WTC11 (cell line): ENCODE measurements around the gene SNRNP35.
"Not testable (repeated sequence)": the region's sequence is repeated elsewhere in the genome, so short reads cannot be mapped to it uniquely, and the experiment has no call there.

Source experiments
- ATF1 ChIP-seq: sonication (generic); formaldehyde crosslinking; IDR thresholded peaks from 2 replicates; pipeline ENCODE4 v1.8.1; 2023; ENCODE audit warnings: mild to moderate bottlenecking, moderate library complexity, missing genetic modification reagents
- FOXK1 ChIP-seq: sonication (generic); formaldehyde crosslinking; IDR thresholded peaks from 2 replicates; pipeline ENCODE4 v1.8.0; 2022; ENCODE audit warnings: mild to moderate bottlenecking, moderate library complexity, missing genetic modification reagents
- JUN ChIP-seq: sonication (generic); formaldehyde crosslinking; IDR thresholded peaks from 2 replicates; pipeline ENCODE4 v1.8.0; 2023; ENCODE audit warnings: mild to moderate bottlenecking, missing genetic modification reagents
- TEAD1 ChIP-seq: sonication (generic); formaldehyde crosslinking; IDR thresholded peaks from 2 replicates; pipeline ENCODE4 v1.8.0; 2022; ENCODE audit warnings: mild to moderate bottlenecking, missing genetic modification reagents
- TF ChIP-seq, protein P1 (sequence below): fragments of 200-600 bp; IDR thresholded peaks from 2 replicates; pipeline ENCODE4 v1.8.0; 2022; ENCODE audit warnings: antibody characterized with exemption
- TF ChIP-seq, protein P2 (sequence below): sonication (generic); formaldehyde crosslinking; IDR thresholded peaks from 2 replicates; pipeline ENCODE4 v1.8.1; 2022; ENCODE audit warnings: missing genetic modification reagents, borderline replicate concordance
- TF ChIP-seq, protein P3 (sequence below): sonication (generic); formaldehyde crosslinking; IDR thresholded peaks from 2 replicates; pipeline ENCODE4 v1.8.0; 2022; ENCODE audit warnings: mild to moderate bottlenecking, missing genetic modification reagents
- TF ChIP-seq, protein P4 (sequence below): sonication (generic); formaldehyde crosslinking; IDR thresholded peaks from 2 replicates; pipeline ENCODE4 v1.8.1; 2022; ENCODE audit warnings: mild to moderate bottlenecking, missing genetic modification reagents, moderate library complexity, borderline replicate concordance
- TF ChIP-seq, protein P5 (sequence below): sonication (generic); formaldehyde crosslinking; IDR thresholded peaks from 2 replicates; pipeline ENCODE4 v1.8.0; 2023; ENCODE audit warnings: missing genetic modification reagents
- TF ChIP-seq, protein P6 (sequence below): sonication (generic); formaldehyde crosslinking; conservative IDR thresholded peaks from 2 replicates; pipeline ENCODE4 v1.8.1; 2022; ENCODE audit warnings: mild to moderate bottlenecking, missing genetic modification reagents
- TF ChIP-seq, protein P7 (sequence below): sonication (generic); formaldehyde crosslinking; IDR thresholded peaks from 2 replicates; pipeline ENCODE4 v1.8.0; 2022; ENCODE audit warnings: mild to moderate bottlenecking, missing genetic modification reagents
- TF ChIP-seq, protein P8 (sequence below): sonication (generic); formaldehyde crosslinking; IDR thresholded peaks from 2 replicates; pipeline ENCODE4 v1.8.0; 2023; ENCODE audit warnings: mild to moderate bottlenecking, missing genetic modification reagents
- TF ChIP-seq, protein P9 (sequence below): sonication (generic); formaldehyde crosslinking; IDR thresholded peaks from 2 replicates; pipeline ENCODE4 v1.8.1; 2023; ENCODE audit warnings: mild to moderate bottlenecking, missing genetic modification reagents, borderline replicate concordance
- TF ChIP-seq, protein P10 (sequence below): sonication (generic); formaldehyde crosslinking; IDR thresholded peaks from 2 replicates; pipeline ENCODE4 v1.8.1; 2022; ENCODE audit warnings: low read depth, mild to moderate bottlenecking, moderate library complexity, missing genetic modification reagents, borderline replicate concordance

DNA sequence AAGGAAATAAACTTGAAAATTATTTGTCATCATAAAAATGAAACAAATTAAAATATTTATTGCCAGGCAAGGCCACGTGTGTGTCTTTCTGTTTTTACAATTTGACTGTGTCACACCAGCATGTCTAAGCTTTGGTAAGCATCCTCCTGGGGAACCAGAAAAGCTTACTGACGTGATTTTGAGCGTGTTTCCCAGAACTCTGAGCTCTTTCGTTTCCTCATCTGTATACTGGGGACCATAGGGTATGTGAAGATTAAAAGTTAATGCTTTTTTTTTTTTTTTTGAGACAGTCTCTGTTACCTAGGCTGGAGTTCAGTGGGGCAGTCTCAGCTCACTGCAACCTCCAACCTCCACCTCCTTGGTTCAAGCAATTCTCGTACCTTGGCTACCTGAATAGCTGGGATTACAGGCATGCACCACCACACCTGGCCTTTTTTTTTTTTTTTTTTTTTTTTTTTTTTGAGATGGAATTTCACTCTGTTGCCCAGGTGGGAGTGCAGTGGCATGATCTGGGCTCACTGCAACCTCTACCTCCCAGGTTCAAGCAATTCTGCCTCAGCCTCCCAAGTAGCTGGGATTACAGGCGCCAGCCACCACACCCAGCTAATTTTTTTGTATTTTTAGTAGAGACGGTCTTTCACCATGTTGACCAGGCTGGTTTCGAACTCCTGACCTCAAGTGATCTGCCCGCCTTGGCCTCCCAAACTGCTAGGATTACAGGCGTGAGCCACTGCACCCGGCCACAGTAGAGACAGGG is 48.5 kb upstream of the SNRNP35 start:
- TF ChIP-seq, protein P1, sequence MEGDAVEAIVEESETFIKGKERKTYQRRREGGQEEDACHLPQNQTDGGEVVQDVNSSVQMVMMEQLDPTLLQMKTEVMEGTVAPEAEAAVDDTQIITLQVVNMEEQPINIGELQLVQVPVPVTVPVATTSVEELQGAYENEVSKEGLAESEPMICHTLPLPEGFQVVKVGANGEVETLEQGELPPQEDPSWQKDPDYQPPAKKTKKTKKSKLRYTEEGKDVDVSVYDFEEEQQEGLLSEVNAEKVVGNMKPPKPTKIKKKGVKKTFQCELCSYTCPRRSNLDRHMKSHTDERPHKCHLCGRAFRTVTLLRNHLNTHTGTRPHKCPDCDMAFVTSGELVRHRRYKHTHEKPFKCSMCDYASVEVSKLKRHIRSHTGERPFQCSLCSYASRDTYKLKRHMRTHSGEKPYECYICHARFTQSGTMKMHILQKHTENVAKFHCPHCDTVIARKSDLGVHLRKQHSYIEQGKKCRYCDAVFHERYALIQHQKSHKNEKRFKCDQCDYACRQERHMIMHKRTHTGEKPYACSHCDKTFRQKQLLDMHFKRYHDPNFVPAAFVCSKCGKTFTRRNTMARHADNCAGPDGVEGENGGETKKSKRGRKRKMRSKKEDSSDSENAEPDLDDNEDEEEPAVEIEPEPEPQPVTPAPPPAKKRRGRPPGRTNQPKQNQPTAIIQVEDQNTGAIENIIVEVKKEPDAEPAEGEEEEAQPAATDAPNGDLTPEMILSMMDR: not testable (repeated sequence)
- TF ChIP-seq, protein P2, sequence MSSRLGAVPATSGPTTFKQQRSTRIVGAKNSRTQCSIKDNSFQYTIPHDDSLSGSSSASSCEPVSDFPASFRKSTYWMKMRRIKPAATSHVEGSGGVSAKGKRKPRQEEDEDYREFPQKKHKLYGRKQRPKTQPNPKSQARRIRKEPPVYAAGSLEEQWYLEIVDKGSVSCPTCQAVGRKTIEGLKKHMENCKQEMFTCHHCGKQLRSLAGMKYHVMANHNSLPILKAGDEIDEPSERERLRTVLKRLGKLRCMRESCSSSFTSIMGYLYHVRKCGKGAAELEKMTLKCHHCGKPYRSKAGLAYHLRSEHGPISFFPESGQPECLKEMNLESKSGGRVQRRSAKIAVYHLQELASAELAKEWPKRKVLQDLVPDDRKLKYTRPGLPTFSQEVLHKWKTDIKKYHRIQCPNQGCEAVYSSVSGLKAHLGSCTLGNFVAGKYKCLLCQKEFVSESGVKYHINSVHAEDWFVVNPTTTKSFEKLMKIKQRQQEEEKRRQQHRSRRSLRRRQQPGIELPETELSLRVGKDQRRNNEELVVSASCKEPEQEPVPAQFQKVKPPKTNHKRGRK (CRISPR knock-in tag): not testable (repeated sequence)
- TF ChIP-seq, protein P3, sequence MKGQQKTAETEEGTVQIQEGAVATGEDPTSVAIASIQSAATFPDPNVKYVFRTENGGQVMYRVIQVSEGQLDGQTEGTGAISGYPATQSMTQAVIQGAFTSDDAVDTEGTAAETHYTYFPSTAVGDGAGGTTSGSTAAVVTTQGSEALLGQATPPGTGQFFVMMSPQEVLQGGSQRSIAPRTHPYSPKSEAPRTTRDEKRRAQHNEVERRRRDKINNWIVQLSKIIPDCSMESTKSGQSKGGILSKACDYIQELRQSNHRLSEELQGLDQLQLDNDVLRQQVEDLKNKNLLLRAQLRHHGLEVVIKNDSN (CRISPR knock-in tag): not testable (repeated sequence)
- TF ChIP-seq, protein P4, sequence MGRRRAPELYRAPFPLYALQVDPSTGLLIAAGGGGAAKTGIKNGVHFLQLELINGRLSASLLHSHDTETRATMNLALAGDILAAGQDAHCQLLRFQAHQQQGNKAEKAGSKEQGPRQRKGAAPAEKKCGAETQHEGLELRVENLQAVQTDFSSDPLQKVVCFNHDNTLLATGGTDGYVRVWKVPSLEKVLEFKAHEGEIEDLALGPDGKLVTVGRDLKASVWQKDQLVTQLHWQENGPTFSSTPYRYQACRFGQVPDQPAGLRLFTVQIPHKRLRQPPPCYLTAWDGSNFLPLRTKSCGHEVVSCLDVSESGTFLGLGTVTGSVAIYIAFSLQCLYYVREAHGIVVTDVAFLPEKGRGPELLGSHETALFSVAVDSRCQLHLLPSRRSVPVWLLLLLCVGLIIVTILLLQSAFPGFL (CRISPR knock-in tag): not testable (repeated sequence)
- TF ChIP-seq TEAD1, FOXK1, ATF1, JUN (CRISPR knock-in tag): not testable (repeated sequence)
- TF ChIP-seq, protein P5, sequence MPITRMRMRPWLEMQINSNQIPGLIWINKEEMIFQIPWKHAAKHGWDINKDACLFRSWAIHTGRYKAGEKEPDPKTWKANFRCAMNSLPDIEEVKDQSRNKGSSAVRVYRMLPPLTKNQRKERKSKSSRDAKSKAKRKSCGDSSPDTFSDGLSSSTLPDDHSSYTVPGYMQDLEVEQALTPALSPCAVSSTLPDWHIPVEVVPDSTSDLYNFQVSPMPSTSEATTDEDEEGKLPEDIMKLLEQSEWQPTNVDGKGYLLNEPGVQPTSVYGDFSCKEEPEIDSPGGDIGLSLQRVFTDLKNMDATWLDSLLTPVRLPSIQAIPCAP (CRISPR knock-in tag): not testable (repeated sequence)
- TF ChIP-seq, protein P6, sequence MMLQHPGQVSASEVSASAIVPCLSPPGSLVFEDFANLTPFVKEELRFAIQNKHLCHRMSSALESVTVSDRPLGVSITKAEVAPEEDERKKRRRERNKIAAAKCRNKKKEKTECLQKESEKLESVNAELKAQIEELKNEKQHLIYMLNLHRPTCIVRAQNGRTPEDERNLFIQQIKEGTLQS (CRISPR knock-in tag): not testable (repeated sequence)
- TF ChIP-seq, protein P7, sequence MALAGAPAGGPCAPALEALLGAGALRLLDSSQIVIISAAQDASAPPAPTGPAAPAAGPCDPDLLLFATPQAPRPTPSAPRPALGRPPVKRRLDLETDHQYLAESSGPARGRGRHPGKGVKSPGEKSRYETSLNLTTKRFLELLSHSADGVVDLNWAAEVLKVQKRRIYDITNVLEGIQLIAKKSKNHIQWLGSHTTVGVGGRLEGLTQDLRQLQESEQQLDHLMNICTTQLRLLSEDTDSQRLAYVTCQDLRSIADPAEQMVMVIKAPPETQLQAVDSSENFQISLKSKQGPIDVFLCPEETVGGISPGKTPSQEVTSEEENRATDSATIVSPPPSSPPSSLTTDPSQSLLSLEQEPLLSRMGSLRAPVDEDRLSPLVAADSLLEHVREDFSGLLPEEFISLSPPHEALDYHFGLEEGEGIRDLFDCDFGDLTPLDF: not testable (repeated sequence)
- TF ChIP-seq, protein P8, sequence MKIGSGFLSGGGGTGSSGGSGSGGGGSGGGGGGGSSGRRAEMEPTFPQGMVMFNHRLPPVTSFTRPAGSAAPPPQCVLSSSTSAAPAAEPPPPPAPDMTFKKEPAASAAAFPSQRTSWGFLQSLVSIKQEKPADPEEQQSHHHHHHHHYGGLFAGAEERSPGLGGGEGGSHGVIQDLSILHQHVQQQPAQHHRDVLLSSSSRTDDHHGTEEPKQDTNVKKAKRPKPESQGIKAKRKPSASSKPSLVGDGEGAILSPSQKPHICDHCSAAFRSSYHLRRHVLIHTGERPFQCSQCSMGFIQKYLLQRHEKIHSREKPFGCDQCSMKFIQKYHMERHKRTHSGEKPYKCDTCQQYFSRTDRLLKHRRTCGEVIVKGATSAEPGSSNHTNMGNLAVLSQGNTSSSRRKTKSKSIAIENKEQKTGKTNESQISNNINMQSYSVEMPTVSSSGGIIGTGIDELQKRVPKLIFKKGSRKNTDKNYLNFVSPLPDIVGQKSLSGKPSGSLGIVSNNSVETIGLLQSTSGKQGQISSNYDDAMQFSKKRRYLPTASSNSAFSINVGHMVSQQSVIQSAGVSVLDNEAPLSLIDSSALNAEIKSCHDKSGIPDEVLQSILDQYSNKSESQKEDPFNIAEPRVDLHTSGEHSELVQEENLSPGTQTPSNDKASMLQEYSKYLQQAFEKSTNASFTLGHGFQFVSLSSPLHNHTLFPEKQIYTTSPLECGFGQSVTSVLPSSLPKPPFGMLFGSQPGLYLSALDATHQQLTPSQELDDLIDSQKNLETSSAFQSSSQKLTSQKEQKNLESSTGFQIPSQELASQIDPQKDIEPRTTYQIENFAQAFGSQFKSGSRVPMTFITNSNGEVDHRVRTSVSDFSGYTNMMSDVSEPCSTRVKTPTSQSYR (CRISPR knock-in tag): not testable (repeated sequence)
- TF ChIP-seq, protein P9, sequence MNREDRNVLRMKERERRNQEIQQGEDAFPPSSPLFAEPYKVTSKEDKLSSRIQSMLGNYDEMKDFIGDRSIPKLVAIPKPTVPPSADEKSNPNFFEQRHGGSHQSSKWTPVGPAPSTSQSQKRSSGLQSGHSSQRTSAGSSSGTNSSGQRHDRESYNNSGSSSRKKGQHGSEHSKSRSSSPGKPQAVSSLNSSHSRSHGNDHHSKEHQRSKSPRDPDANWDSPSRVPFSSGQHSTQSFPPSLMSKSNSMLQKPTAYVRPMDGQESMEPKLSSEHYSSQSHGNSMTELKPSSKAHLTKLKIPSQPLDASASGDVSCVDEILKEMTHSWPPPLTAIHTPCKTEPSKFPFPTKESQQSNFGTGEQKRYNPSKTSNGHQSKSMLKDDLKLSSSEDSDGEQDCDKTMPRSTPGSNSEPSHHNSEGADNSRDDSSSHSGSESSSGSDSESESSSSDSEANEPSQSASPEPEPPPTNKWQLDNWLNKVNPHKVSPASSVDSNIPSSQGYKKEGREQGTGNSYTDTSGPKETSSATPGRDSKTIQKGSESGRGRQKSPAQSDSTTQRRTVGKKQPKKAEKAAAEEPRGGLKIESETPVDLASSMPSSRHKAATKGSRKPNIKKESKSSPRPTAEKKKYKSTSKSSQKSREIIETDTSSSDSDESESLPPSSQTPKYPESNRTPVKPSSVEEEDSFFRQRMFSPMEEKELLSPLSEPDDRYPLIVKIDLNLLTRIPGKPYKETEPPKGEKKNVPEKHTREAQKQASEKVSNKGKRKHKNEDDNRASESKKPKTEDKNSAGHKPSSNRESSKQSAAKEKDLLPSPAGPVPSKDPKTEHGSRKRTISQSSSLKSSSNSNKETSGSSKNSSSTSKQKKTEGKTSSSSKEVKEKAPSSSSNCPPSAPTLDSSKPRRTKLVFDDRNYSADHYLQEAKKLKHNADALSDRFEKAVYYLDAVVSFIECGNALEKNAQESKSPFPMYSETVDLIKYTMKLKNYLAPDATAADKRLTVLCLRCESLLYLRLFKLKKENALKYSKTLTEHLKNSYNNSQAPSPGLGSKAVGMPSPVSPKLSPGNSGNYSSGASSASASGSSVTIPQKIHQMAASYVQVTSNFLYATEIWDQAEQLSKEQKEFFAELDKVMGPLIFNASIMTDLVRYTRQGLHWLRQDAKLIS (CRISPR knock-in tag): not testable (repeated sequence)
- TF ChIP-seq, protein P10, sequence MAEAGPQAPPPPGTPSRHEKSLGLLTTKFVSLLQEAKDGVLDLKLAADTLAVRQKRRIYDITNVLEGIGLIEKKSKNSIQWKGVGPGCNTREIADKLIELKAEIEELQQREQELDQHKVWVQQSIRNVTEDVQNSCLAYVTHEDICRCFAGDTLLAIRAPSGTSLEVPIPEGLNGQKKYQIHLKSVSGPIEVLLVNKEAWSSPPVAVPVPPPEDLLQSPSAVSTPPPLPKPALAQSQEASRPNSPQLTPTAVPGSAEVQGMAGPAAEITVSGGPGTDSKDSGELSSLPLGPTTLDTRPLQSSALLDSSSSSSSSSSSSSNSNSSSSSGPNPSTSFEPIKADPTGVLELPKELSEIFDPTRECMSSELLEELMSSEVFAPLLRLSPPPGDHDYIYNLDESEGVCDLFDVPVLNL (CRISPR knock-in tag): not testable (repeated sequence)
